ENCODE results near the gene SLC23A3. TPM values are rescaled to one million over a fixed set of nuclear protein-coding genes. Genes with fewer than 3 reads are reported as not detected.

SLC23A3 gene
- total RNA-seq, 1 experiment from 2014 or later, result 1.9 TPM

GRCh38 chr2:219199470-219200211, 29.8 kb upstream of the SLC23A3 start:
- no TSS peak for BruUV-seq (replicated peaks)
- H3K4me3 ChIP-seq (ENCODE audit: low read depth, low read length, poor library complexity, severe bottlenecking), result no peak overlapping the region
- no peaks in the 10 kb centered on the region for H3K9me3 ChIP-seq (ENCODE audit: low read depth, low read length, poor library complexity, severe bottlenecking)
- no peak overlapping the region for H3K27ac ChIP-seq (ENCODE audit: low read depth, low read length, poor library complexity, severe bottlenecking)
- no peak for DNase-seq (ENCODE audit: low spot score)
- H3K27me3 ChIP-seq (replicated peaks; ENCODE audit: insufficient read depth, low read depth, low read length, poor library complexity), result no peaks in the 10 kb centered on the region
- H3K36me3 ChIP-seq (ENCODE audit: insufficient read depth, low read length, poor library complexity, severe bottlenecking), result no peaks in the 10 kb centered on the region
- intact Hi-C loops (cut with micrococcal nuclease; ENCODE audit: unreplicated experiment), result no loop called here
- H3K4me1 ChIP-seq (ENCODE audit: insufficient read depth, low read length, poor library complexity, severe bottlenecking), result no peaks in the 10 kb centered on the region
- TF ChIP-seq EZH2 (IDR thresholded peaks at IDR 0.05; ENCODE audit: borderline replicate concordance, low read depth, low read length, poor library complexity, severe bottlenecking) (no peak), CTCF (conservative IDR thresholded peaks at IDR 0.05; ENCODE audit: low read depth, low read length) (no peak)
- ChIA-PET POLR2A (ENCODE audit: low non-redundant PET) (interaction anchor here (0.6 kb wide), 1 partner anchor 17 kb away, joined by 5 read pairs; no protein-coding TSS in a partner anchor), CTCF (interaction anchor here (0.6 kb wide), 1 partner anchor 63 kb away, joined by 3 read pairs; no protein-coding TSS in a partner anchor)

GRCh38 chr2:219198974-219199373, 29.1 kb upstream of the SLC23A3 start:
- ChIA-PET POLR2A (ENCODE audit: low non-redundant PET) (no interaction called here), CTCF (no interaction called here)
- no peaks in the 10 kb centered on the region for H3K9me3 ChIP-seq (ENCODE audit: low read depth, low read length, poor library complexity, severe bottlenecking)
- H3K36me3 ChIP-seq (ENCODE audit: insufficient read depth, low read length, poor library complexity, severe bottlenecking), result no peaks in the 10 kb centered on the region
- H3K4me1 ChIP-seq (ENCODE audit: insufficient read depth, low read length, poor library complexity, severe bottlenecking), result no peaks in the 10 kb centered on the region
- no peak for DNase-seq (ENCODE audit: low spot score)
- BruUV-seq (replicated peaks), result no TSS peak
- no peak overlapping the region for H3K4me3 ChIP-seq (ENCODE audit: low read depth, low read length, poor library complexity, severe bottlenecking)
- no peaks in the 10 kb centered on the region for H3K27me3 ChIP-seq (replicated peaks; ENCODE audit: insufficient read depth, low read depth, low read length, poor library complexity)
- H3K27ac ChIP-seq (ENCODE audit: low read depth, low read length, poor library complexity, severe bottlenecking), result no peak overlapping the region
- TF ChIP-seq CTCF (conservative IDR thresholded peaks at IDR 0.05; ENCODE audit: low read depth, low read length), result no peak
- no peak for TF ChIP-seq EZH2 (IDR thresholded peaks at IDR 0.05; ENCODE audit: borderline replicate concordance, low read depth, low read length, poor library complexity, severe bottlenecking)
- intact Hi-C loops (cut with micrococcal nuclease; ENCODE audit: unreplicated experiment), result no loop called here

- TF ChIP-seq EZH2 (IDR thresholded peaks at IDR 0.05; ENCODE audit: borderline replicate concordance, low read depth, low read length, poor library complexity, severe bottlenecking) (no peak), CTCF (conservative IDR thresholded peaks at IDR 0.05; ENCODE audit: low read depth, low read length) (no peak)
- ChIA-PET POLR2A (ENCODE audit: low non-redundant PET) (no interaction called here), CTCF (no interaction called here)
These were observed 27.6 kb upstream of the SLC23A3 start for GRCh38 chr2:219197388-219197787.

More at GRCh38 chr2:219197388-219197787, 27.6 kb upstream of the SLC23A3 start:
- Histone ChIP-seq H3K36me3 (ENCODE audit: insufficient read depth, low read length, poor library complexity, severe bottlenecking) (no peaks in the 10 kb centered on the region), H3K27me3 (replicated peaks; ENCODE audit: insufficient read depth, low read depth, low read length, poor library complexity) (no peaks in the 10 kb centered on the region), H3K27ac (ENCODE audit: low read depth, low read length, poor library complexity, severe bottlenecking) (no peak overlapping the region), H3K4me1 (ENCODE audit: insufficient read depth, low read length, poor library complexity, severe bottlenecking) (no peaks in the 10 kb centered on the region), H3K4me3 (ENCODE audit: low read depth, low read length, poor library complexity, severe bottlenecking) (no peak overlapping the region), H3K9me3 (ENCODE audit: low read depth, low read length, poor library complexity, severe bottlenecking) (no peaks in the 10 kb centered on the region)
- intact Hi-C loops (cut with micrococcal nuclease; ENCODE audit: unreplicated experiment), result no loop called here
- no TSS peak for BruUV-seq (replicated peaks)
- DNase-seq (ENCODE audit: low spot score), result no peak
